Uterus (tissue), 2 donors: ENCODE measurements around the gene PSMA8.

Experiments used
- POLR2A ChIP-seq, 2 donors: fragments of 450-650 bp; IDR thresholded peaks; one replicate each; pipeline ENCODE4 v1.6.1; 2016; ENCODE audit warnings: antibody characterized with exemption in 2 of 2, mild to moderate bottlenecking in 1 of 2, moderate library complexity in 1 of 2
- TF ChIP-seq, protein P1 (sequence below), 4 experiments: fragments of 200-600 bp in 2 of 4; fragments of 450-650 bp in 2 of 4; sonication (generic) in 2 of 4; IDR thresholded peaks; one replicate each; pipeline ENCODE4 v1.5.1; 2016 to 2019; ENCODE audit warnings: antibody characterized with exemption in 4 of 4, mild to moderate bottlenecking in 2 of 4, moderate library complexity in 1 of 4

DNA sequence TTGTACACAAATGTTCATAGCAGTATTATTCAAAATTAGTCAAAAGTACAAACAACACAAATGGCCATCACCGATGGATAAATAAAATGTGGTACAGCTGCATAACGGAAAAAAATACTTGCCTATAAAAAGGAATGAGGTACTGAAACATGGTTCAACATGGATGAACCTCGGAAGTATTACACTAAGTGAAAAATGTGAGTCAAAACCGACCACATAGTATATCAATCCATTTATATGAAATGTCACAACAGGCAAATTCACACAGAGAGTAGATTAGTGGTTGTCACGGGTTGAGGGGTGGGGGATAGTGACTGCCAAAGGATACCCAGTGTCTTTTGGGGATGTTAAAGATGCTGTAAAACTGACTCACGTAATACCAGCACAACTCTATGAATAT, 46.7 kb upstream of the PSMA8 start:
- TF ChIP-seq POLR2A (IDR thresholded peaks at IDR 0.05), result no peak
- TF ChIP-seq, protein P1, sequence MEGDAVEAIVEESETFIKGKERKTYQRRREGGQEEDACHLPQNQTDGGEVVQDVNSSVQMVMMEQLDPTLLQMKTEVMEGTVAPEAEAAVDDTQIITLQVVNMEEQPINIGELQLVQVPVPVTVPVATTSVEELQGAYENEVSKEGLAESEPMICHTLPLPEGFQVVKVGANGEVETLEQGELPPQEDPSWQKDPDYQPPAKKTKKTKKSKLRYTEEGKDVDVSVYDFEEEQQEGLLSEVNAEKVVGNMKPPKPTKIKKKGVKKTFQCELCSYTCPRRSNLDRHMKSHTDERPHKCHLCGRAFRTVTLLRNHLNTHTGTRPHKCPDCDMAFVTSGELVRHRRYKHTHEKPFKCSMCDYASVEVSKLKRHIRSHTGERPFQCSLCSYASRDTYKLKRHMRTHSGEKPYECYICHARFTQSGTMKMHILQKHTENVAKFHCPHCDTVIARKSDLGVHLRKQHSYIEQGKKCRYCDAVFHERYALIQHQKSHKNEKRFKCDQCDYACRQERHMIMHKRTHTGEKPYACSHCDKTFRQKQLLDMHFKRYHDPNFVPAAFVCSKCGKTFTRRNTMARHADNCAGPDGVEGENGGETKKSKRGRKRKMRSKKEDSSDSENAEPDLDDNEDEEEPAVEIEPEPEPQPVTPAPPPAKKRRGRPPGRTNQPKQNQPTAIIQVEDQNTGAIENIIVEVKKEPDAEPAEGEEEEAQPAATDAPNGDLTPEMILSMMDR (IDR thresholded peaks at IDR 0.05), result no peak
